Neural progenitor cell (in vitro differentiated cells): ENCODE measurements around the gene MAML3. TPM values are rescaled to one million over a fixed set of nuclear protein-coding genes. Genes with fewer than 3 reads are reported as not detected.

ENCODE experiments used
- DNase-seq: peaks from one replicate; pipeline ENCODE4 v3.0.0-alpha.2; 2016; ENCODE audit warnings: low spot score
- H2AFZ ChIP-seq: fragments of 200-600 bp; sonication (generic); replicated peaks from 2 replicates; pipeline ENCODE4 v1.6.1; 2016; ENCODE audit warnings: antibody characterized with exemption
- H3F3A ChIP-seq: fragments of 200-600 bp; sonication (generic); 2 replicates; pipeline ENCODE4 v1.6.1; 2016; ENCODE audit warnings: antibody characterized with exemption, low read depth
- H3K27ac ChIP-seq: fragments of 200-600 bp; sonication (generic); 2 replicates; pipeline ENCODE4 v1.5.1; 2016; ENCODE audit warnings: mild to moderate bottlenecking
- H3K27me3 ChIP-seq: fragments of 200-600 bp; sonication (generic); 2 replicates; pipeline ENCODE4 v1.6.1; 2016; ENCODE audit warnings: mild to moderate bottlenecking, moderate library complexity
- H3K36me3 ChIP-seq: fragments of 200-600 bp; sonication (generic); 2 replicates; pipeline ENCODE4 v1.5.1; 2016
- H3K4me1 ChIP-seq: fragments of 200-600 bp; sonication (generic); 2 replicates; pipeline ENCODE4 v1.6.1; 2016; ENCODE audit warnings: mixed run types
- H3K4me2 ChIP-seq: fragments of 200-600 bp; sonication (generic); 2 replicates; pipeline ENCODE4 v1.6.1; 2016
- H3K4me3 ChIP-seq: fragments of 200-600 bp; sonication (generic); 2 replicates; pipeline ENCODE4 v1.5.1; 2016
- H3K79me2 ChIP-seq: fragments of 200-600 bp; sonication (generic); 2 replicates; pipeline ENCODE4 v1.6.1; 2016; ENCODE audit warnings: low read depth
- H3K9ac ChIP-seq: fragments of 200-600 bp; sonication (generic); 2 replicates; pipeline ENCODE4 v1.6.1; 2016
- H3K9me3 ChIP-seq: fragments of 200-600 bp; sonication (generic); 2 replicates; pipeline ENCODE4 v1.5.1; 2016; ENCODE audit warnings: low read depth
- H4K20me1 ChIP-seq: fragments of 200-600 bp; sonication (generic); 2 replicates; pipeline ENCODE4 v1.6.1; 2016; ENCODE audit warnings: low read depth
- H3K27ac Mint-ChIP-seq: 3 replicates; pipeline ENCODE4 v1.8.0; 2021; ENCODE audit warnings: mixed read lengths
- H3K27me3 Mint-ChIP-seq: 2 replicates; pipeline ENCODE4 v1.8.0; 2022; ENCODE audit warnings: low read depth, mild to moderate bottlenecking, inconsistent platforms, moderate library complexity, mixed read lengths; ENCODE audit not compliant: insufficient read depth
- H3K36me3 Mint-ChIP-seq: 3 replicates; pipeline ENCODE4 v1.8.0; 2021; ENCODE audit warnings: mixed read lengths
- H3K4me1 Mint-ChIP-seq: 3 replicates; pipeline ENCODE4 v1.8.0; 2021; ENCODE audit warnings: mixed read lengths
- H3K4me3 Mint-ChIP-seq: 3 replicates; pipeline ENCODE4 v1.8.0; 2021; ENCODE audit warnings: mild to moderate bottlenecking, moderate library complexity, mixed read lengths
- H3K9me3 Mint-ChIP-seq: 3 replicates; pipeline ENCODE4 v1.8.0; 2020; ENCODE audit warnings: mixed read lengths
- EZH2 ChIP-seq: fragments of 200-600 bp; sonication (generic); IDR thresholded peaks from 2 replicates; pipeline ENCODE4 v1.6.1; 2017; ENCODE audit warnings: antibody characterized with exemption, mild to moderate bottlenecking, moderate library complexity
- EZH2phosphoT487 ChIP-seq: fragments of 200-600 bp; sonication (generic); IDR thresholded peaks from 2 replicates; pipeline ENCODE4 v1.6.1; 2017; ENCODE audit warnings: antibody characterized with exemption
- total RNA-seq: library from RNA; depleted of rRNA; stranded (reverse); fragments of >200 nt; gene quantifications from 2 replicates; pipeline ENCODE4 v1.2.3, GENCODE V29; 2015; ENCODE audit warnings: low replicate concordance
- TF ChIP-seq, protein P1 (sequence below): fragments of 200-600 bp; sonication (generic); IDR thresholded peaks from 2 replicates; pipeline ENCODE4 v1.5.1; 2017; ENCODE audit warnings: antibody characterized with exemption, mild to moderate bottlenecking

The MAML3 gene
- total RNA-seq, 1 donor from 2014 or later = 14.4 TPM

DNA sequence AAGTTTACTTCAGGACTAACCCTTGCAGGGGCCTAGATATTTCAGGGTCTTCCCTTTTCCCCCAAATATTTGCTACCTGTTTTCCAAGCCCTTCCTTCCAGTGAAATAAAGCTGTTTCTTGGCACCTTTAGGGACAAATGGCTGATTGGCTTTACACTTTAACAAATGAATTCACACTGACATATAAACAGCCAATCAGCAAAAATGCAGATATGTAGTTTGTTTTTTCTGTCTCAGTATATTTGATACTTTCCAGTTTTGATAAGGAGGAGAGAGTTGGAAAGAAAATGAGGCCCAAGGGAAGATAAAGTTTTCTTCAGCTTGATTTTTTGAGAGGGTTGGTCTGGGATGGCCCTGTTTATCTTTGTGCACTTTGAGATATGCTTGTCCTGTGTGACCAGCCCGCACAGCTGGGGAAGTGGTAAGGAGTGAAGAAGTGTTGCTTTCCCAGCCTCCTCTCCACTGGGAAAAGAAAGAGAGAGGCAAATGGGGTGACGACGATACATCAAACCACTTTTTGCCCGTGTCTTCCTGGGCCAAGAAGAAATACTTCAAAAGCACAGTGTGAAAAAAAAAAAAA, 420.9 kb downstream of the MAML3 start:
- no peak overlapping the region for H3K27ac ChIP-seq
- no peaks in the 10 kb centered on the region for H3K79me2 ChIP-seq
- H2AFZ ChIP-seq = no peak overlapping the region
- no peaks in the 10 kb centered on the region for H3K9me3 ChIP-seq
- TF ChIP-seq, protein P1, sequence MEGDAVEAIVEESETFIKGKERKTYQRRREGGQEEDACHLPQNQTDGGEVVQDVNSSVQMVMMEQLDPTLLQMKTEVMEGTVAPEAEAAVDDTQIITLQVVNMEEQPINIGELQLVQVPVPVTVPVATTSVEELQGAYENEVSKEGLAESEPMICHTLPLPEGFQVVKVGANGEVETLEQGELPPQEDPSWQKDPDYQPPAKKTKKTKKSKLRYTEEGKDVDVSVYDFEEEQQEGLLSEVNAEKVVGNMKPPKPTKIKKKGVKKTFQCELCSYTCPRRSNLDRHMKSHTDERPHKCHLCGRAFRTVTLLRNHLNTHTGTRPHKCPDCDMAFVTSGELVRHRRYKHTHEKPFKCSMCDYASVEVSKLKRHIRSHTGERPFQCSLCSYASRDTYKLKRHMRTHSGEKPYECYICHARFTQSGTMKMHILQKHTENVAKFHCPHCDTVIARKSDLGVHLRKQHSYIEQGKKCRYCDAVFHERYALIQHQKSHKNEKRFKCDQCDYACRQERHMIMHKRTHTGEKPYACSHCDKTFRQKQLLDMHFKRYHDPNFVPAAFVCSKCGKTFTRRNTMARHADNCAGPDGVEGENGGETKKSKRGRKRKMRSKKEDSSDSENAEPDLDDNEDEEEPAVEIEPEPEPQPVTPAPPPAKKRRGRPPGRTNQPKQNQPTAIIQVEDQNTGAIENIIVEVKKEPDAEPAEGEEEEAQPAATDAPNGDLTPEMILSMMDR = no peak
- peak overlapping the region; percentile 50 for H3K27ac Mint-ChIP-seq
- DNase-seq = no peak
- no peaks in the 10 kb centered on the region for H3K27me3 Mint-ChIP-seq
- H3K4me1 ChIP-seq = peaks cover 50% of the 10 kb centered on the region
- peaks cover 51% of the 10 kb centered on the region for H3K4me1 Mint-ChIP-seq
- no peaks in the 10 kb centered on the region for H3K27me3 ChIP-seq
- no peak overlapping the region for H3K4me2 ChIP-seq
- no peak overlapping the region for H3K4me3 Mint-ChIP-seq
- H3F3A ChIP-seq = peaks cover 38% of the 10 kb centered on the region
- peaks cover 7% of the 10 kb centered on the region for H3K36me3 Mint-ChIP-seq
- H3K36me3 ChIP-seq = no peaks in the 10 kb centered on the region
- H3K9me3 Mint-ChIP-seq = peaks cover 2% of the 10 kb centered on the region
- H3K4me3 ChIP-seq = no peak overlapping the region
- H4K20me1 ChIP-seq = no peaks in the 10 kb centered on the region
- H3K9ac ChIP-seq = no peak overlapping the region

GRCh38 chr4:139728840-139729239, 425.1 kb downstream of the MAML3 start:
- Histone ChIP-seq H2AFZ (no peak overlapping the region), H3K4me2 (no peak overlapping the region), H3K4me3 (no peak overlapping the region), H3K4me1 (peaks cover 15% of the 10 kb centered on the region), H3K27ac (no peak overlapping the region), H3F3A (peaks cover 1% of the 10 kb centered on the region), H4K20me1 (no peaks in the 10 kb centered on the region), H3K9me3 (no peaks in the 10 kb centered on the region), H3K9ac (no peak overlapping the region), H3K36me3 (no peaks in the 10 kb centered on the region), H3K27me3 (no peaks in the 10 kb centered on the region), H3K79me2 (no peaks in the 10 kb centered on the region)
- H3K27ac Mint-ChIP-seq = no peak overlapping the region
- H3K36me3 Mint-ChIP-seq = peaks cover 8% of the 10 kb centered on the region
- TF ChIP-seq, protein P1 = no peak
- TF ChIP-seq EZH2phosphoT487 = no peak
- TF ChIP-seq EZH2 = no peak
- DNase-seq = no peak
- peaks cover 26% of the 10 kb centered on the region for H3K4me1 Mint-ChIP-seq
- H3K27me3 Mint-ChIP-seq = no peaks in the 10 kb centered on the region
- H3K4me3 Mint-ChIP-seq = no peak overlapping the region
- no peaks in the 10 kb centered on the region for H3K9me3 Mint-ChIP-seq

GRCh38 chr4:139728146-139728545, 425.8 kb downstream of the MAML3 start:
- H3K36me3 ChIP-seq = no peaks in the 10 kb centered on the region
- no peak overlapping the region for H3K4me3 Mint-ChIP-seq
- peaks cover 8% of the 10 kb centered on the region for H3K36me3 Mint-ChIP-seq

More at GRCh38 chr4:139728146-139728545, 425.8 kb downstream of the MAML3 start:
- peaks cover 14% of the 10 kb centered on the region for H3K4me1 ChIP-seq
- no peaks in the 10 kb centered on the region for H4K20me1 ChIP-seq
- no peaks in the 10 kb centered on the region for H3K27me3 Mint-ChIP-seq
- H3K4me2 ChIP-seq = no peak overlapping the region
- H2AFZ ChIP-seq = no peak overlapping the region
- no peak overlapping the region for H3K4me3 ChIP-seq
- no peak overlapping the region for H3K27ac Mint-ChIP-seq
- peaks cover 22% of the 10 kb centered on the region for H3K4me1 Mint-ChIP-seq
- no peaks in the 10 kb centered on the region for H3K79me2 ChIP-seq
- H3F3A ChIP-seq = no peaks in the 10 kb centered on the region
- no peak for DNase-seq
- no peak overlapping the region for H3K9ac ChIP-seq
- no peaks in the 10 kb centered on the region for H3K9me3 ChIP-seq
- no peak overlapping the region for H3K27ac ChIP-seq
- H3K9me3 Mint-ChIP-seq = no peaks in the 10 kb centered on the region
- TF ChIP-seq EZH2phosphoT487 = no peak
- TF ChIP-seq EZH2 = no peak
- TF ChIP-seq, protein P1 = no peak
- no peaks in the 10 kb centered on the region for H3K27me3 ChIP-seq
